ENCODE measurements around the gene TM9SF2.

Gene TM9SF2

DNA sequence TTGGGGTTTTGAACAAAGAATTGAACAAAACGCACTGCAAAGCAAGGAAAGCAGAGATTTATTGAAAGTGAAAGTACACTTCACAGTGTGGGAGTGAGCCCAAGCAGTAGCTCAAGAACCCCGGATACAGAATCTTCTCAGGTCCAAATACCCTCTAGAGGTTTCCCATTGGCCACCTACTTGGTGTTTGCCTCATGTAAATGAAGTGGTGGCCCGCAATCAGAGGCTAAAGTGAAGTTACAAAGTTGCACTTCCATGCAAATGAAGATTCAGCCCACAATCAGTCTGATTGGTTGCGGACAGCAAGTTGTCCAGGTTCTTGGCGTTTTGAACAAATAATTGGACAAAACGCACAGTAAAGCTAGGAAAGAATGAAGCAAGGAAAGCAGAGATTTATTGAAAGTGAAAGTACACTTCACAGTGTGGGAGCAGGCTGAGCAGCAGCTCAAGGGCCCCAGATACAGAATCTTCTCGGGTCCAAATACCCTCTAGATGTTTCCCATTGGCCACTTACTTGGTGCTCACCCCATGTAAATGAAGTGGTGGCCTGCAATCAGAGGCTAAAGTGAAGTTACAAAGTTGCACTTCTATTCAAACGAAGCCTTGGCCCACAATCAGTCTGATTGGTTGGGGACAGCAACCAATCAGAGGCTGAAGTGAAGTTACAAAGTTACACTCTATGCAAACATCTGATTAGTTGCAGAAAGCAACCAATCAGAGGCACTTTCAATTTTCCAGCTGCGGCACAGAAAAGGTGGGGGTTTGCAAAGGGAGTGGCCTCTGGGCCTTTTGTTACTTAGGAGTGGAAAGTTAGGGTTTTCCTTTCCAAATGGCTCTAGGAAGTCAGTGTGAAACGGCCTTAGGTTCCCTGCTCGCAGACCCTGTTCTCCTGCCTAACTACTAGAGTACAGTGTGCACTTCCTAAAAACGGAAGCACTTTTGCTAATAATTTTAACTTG lies 4.8 kb upstream of the TM9SF2 start:
- no peak for DNase-seq

DNA sequence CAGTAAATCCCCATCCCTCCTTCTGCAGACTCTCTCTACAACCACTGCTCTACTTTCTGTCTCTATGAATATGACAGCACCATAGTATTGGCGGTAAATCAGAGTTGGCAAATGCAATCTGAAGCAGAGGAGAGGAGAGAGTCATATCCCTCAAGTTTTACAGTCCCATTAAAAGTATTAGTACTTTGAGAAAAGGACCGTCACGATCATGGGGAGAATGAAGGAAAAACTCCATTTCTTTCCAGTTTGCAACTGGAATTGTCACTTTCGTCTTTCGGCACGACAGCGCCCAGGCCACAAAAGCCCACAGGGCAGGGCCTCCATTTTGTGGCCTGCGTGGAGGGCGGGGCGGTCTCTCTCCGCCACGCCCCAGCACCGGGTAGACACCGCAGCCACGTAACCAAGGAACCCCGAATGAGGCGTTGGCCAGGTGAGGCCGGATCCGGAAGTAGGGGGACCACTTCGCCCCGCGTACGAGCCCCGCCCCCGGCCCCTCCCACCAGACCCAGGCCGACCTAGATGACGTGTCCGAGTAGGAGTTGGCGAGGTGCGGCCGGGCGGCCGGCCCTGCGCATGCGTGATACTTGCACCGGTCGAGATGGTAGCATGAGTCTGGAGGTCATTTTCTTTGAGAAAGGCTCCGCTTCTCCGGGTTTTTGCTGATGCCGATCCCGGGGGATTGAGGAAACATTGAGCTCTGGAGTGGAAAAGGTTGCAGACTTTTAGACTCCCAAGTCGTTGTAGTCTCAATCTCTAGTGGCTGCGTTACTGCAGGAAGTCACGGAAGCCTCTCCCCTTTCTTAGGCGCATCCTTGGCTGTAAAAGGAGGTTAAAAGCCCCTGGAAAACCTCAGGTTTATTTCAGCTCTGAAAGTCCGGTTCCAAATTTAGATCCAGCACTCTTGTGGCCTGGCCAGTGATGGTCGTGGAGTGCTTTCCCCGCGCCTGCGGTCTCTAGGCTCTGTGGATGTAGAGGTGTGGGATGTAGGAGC lies 2.8 kb upstream of the TM9SF2 start:
- peak; percentile 95 for DNase-seq

DNA sequence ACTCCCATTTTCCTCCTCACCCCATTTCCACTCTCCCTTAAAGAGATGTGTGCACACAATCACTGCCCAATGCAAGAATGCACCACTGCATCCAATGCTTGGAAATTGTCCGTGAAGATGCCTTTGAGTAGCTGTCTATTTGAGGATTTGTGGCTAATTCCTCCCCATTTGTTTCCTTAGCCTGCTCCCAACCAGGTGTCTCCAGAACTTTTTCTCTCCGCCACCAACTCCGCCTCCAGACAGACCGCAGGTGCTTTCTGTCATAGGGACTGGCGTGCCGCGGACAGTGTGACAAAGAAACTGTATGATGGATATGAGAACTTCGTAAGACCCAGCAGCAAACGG lies 461 bp upstream of the TM9SF2 start:
- DNase-seq = no peak

DNA sequence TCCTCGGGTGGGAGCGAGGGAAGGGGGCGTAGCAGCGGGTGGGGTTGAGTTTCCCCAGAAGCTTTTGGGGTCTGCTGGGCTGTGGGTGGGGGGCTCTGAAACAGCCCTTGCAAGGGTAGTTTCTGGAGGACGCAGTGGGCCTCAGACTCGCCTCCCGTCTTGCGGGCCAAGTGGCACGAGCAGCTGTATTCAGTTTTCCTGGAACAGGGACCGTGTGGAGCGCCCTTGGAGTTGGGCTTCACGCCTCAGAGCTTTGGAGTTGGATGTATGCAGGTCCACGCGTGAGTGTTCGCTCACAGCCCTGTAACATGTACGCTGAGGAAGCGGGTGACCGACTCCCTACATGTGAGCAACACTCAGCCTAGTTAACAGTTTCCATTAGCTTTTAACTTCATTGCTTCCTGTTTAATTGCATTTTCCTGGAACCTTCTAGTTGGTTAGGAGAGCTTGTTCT lies 603 bp downstream of the TM9SF2 start:
- no peak for DNase-seq

DNA sequence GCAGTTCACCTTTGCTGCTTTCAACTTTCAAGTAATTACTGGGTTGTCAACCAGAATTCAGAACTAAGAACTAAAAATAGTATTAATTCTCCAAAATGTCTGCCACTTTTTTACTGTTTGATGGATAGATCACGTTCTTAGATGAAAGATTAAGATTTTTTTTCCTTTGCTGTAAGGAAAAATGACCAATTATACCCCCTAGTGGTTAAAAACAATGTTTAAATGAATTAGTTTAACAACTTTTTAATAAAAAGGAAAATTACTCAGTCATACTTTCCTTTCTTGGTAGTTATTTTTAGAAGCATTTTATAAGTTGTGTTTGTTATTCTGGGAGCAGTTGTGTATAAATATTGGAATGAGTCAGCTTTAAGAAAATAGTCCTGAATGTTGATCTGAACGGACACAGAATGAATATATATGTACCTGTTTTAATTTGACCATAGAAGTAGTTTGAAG lies 4.6 kb downstream of the TM9SF2 start:
- DNase-seq = no peak

DNA sequence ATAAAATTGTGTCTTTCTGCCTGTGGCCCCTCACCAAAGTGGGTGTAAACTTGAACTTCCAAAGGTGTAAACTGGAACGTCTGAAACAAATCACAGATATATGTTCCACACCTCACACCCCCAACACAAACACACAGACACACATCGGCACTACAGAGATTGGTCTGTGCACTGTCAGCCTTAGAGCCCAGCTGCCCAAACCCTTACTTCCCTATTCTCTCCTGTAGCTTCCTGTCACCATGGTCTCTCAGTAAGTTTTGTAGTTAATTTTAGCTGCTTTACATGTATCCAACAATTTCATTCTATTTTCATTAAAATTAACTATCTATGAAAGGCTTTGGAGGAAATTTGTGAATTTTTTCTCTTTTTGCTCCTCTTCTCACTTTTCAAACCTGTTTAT lies 5.4 kb downstream of the TM9SF2 start:
- no peak for DNase-seq

DNA sequence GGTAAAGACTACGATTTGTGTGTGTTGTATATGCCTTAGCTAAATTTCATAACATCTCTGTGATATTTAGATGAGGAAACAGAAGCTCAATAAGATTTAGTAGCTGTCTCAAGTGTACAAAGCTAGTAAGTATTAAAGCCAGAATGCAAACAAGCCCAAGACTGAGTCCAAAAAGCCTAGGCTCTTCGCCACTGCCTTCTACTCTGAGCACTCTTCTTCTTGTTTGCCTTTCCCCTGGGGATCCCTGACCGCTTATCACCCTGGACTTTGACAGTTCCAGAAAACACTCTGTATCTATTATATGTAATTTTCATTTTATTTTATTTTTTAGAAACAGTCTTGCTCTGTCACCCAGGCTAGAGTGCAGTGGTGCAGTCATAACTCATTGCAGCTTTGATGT lies 5.8 kb downstream of the TM9SF2 start:
- no peak for DNase-seq

DNA sequence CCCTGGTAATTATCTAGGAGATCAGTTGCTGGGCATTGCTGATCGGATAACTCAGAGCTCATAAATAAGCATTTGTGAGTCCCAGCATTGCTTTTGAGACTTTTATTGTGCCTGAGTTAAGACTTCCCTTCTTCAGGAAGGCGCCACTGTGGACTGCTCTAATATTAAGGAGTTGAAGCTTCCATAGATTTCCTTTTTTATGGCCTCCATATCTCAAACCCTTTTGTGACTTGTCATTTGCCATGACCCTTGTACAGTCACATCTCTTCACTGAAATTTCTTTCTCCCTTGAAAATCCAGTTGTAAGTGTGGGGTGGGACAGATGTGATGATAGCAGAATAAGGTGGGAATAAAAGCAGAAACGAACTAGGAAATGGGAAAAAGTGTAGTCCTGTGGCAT lies 6.3 kb downstream of the TM9SF2 start:
- no peak for DNase-seq

DNA sequence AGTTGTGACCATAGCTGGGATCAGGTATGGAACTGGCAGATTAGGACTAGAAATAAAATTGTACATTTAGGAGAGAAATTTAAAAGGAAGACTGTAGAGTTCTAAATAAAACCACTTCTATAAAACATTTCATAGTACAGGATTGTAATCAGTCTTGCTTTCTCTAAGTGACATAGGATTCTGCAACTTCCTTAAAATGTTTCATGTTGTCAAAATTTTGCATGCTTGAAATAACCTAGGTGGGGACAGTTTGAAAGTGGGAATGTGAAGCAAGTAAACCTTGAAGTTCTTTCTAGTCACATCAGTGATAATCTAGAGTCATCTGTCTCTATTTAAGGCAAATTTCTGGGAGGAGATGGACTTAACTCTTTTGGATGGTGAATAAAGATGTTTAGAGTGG lies 6.7 kb downstream of the TM9SF2 start:
- no peak for DNase-seq

DNA sequence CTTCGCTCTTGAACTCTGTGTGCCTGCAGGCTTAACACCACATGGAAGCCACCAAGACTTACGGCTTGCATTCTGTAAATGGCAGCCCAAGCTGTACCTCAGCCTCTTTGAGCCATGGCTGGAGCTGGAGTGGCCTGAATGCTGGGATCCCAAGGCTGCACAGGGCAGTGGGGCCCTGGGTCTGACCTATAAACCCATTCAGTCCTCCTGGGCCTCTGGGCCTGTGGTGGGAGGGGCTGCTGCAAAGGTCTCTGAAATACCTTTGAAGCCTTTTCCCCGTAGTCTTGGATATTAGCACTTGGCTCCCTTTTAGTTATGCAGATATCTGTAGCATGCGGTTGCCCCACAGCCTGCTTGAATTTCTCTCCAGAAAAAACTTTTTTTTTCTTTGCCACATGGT lies 8.2 kb downstream of the TM9SF2 start:
- no peak for DNase-seq

DNA sequence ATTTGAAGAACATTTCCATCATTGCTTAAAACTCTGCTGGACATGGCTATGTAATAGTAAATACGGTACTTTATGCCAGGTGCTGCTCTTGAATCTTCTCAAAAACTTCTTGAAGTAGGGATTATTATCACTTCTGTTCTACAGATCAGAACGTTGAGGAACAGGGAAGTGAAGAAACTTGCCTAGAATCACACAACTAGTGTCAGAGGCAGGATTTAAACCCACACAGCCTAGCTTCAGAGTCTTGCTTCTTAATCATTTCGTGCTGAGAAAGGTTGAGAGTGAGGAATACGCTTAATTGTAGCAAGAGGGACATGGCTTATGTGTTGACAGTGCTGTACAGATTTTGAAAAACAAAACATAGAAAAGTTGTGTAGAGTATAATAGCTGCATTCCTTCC lies 13.5 kb downstream of the TM9SF2 start:
- no peak for DNase-seq

DNA sequence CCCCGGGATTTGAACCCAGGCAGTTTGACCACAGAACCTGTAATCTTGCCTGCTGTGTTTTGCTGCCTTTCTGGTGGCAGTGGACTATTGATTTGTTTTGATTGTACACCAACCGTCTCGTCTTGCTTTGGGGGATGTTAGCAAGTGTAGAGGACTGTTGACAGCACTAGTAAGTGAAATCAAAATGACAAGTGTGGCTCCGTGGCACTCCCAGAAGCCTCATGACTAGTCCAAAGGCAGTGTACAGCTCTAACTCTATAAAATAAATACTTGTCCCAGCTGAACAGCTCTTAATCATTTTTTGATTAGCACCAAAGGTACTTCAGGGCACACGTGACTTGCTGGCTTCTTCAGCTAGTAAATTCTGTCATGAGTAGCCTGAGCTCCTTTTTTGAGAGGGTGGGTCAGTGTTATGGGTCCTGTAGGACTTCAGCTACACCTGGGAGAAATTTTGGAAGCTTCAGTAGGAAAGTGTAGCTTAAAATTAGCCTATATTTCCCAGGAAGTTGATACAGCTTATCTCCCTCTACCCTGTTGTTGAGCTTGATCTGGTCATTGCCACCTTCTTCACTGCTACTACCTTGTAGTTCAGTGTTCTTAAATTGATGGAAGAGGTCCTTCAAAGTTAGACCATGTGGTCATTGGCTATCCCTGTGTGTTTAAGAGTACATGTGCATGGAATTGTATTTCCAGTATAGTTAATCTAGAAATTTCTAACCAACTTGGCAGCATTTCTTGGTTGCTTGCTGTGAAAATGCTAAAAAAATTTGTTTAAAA lies 15.1 kb downstream of the TM9SF2 start:
- no peak for DNase-seq

DNA sequence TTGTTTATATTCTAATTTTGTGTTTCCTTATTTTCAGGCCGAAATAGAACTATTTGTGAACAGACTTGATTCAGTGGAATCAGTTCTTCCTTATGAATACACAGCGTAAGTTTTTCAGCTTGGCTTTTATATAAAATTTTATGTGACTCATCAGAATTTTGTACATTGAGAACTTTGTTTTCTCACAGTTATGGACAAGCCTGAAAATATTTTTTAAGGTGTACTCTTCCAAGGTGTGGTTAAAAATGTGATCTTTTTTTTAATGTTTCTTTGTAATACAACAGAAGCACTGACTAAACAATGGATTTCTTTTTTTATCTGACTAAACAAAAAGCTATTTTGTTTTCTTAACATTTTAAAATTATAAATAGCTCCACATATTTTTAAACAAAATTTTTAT lies 16.3 kb downstream of the TM9SF2 start:
- DNase-seq = no peak

DNA sequence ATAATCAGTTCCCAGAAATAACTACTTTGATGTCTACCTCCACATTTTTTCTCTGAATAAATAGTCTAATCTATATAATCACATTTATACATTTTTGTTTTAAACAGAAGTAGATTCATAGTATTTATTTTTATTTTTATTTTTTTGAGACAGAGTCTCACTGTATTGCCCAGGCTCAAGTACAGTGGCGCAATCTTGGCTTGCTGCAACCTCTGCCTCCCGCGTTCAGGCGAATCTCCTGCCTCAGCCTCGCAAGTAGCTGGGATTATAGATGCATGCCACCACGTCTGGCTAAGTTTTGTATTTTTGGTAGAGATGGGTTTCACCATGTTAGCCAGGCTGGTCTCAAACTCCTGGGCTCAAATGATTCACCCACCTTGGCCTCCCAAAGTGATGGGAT lies 16.7 kb downstream of the TM9SF2 start:
- DNase-seq = no peak

DNA sequence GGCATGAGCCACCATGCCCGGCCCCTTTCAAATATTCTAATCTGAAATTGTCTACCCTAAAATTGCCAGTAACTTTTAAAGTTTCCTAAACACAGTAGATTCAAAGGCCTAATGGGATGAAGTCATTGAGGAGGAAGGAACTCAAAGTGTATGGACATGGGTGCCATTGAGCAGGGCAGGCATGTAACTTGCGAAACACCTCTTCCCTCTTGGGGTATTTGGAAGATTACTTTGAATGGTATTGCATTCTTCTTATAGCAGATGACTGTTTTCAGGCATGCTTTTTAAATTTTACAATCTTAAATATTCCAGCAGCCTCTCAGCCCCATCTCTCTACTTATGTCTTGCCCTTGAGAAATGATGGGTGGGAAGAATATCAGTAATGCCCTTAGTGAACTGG lies 21.0 kb downstream of the TM9SF2 start:
- DNase-seq = no peak

DNA sequence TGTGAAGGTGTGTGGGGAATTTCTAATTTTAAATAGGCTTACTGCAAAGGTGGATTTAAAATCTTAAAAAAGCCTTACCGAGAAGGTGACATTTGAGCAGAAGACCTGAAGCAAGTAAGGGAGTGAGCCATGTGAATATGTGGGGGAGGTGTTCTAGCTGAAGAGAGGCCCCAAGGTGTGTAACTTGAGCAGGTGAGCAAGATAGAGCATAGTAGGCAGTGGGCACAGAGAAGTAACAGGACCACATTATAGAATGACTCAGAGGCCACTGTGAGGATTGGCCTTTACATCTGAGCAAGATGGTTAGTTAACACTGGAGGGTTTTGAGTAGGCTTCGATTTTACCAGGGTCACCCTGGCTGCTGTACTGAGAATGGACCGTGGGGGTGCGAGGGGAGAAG lies 22.6 kb downstream of the TM9SF2 start:
- DNase-seq = no peak

DNA sequence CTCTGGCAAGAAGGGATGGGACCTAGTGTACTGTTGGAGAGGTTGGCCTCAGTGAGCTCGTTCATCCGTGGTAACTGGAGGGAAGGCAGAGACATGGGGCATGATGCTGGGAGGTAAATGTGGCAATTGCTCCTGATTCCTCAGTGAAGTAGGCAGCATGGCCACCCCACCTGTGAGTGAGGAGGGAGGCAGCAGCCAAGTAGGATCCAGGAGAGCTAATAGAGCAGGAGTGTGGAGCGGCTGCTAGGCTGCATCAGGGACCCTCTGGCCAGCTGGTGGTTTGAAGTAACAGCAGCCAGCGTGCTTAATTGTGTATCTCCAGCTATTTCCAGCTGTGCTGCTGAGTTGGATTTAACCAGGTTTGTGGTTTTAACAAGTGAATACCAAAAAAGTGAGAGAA lies 24.7 kb downstream of the TM9SF2 start:
- DNase-seq = no peak

DNA sequence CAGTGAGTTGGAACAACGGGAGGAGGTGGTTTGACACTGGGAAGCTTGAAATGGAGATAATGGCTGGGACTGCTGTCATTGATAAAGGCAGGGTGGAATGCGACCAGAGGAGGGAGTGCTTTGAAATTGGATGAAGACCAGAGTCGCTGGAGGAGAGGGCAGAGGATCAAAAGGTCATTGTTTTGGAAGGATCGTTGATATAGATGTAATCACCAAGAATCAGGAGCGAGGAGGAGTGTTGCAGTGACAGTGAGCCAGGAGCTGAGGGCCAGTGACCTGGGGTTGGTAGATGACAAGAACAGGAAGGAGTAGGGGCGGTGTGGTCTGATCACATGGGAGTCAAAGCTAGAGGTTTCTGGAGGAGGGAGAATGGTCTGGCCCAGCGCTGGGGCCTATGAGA lies 25.3 kb downstream of the TM9SF2 start:
- no peak for DNase-seq

DNA sequence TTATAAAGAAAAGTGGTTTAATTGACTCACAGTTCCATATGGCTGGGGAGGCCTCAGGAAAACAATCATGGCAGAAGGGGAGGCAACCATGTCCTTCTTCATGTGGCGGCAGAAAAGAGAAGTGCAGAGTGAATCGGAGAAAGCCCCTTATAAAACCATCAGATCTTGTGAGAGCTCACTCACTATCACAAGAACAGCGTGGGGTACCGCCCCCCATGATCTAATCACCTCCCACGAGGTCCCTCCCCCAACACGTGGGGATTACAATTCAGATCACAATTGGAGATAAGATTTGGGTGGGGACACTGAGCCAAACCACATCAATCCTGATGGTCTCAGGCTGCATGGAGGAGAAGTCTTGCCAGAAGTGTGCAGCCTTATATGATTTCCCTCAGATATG lies 26.0 kb downstream of the TM9SF2 start:
- DNase-seq = no peak

DNA sequence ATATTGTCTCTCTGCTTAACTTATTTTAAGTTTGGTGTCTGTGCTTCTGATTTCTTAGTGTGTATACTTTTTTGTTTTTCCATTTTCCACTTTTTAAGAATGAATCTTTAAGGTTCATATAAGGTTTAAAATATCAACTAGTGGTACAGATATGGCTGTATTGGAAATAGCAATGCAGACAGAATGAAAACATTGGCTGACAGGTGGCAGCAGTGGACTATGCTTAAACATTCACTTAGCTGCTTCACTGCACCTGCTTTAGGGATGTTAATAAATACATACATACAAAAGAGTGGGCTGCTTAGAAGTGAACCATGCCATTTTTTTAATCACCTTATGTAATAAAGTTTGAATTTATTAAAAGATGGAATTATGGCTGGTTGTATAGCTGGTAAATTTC lies 27.3 kb downstream of the TM9SF2 start:
- DNase-seq = no peak

DNA sequence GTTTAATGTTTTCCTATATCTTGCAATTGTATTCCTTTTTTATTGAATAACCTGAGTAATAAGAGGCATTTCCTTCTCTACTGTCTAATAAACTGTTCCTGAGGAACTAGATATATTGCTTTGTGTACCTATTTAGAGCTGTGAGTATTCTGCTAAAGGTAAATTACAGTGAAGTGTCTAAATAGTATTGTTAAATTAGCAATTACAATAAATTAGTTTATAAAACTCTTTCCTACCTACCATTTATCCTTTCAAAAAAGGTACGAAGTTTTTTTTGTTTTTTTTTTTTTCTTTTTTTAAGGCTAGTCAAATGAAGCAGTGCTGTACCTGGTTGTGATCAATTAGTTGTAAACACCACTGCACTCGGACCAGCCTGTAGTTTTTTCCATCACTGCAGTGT lies 34.8 kb downstream of the TM9SF2 start:
- DNase-seq = no peak

DNA sequence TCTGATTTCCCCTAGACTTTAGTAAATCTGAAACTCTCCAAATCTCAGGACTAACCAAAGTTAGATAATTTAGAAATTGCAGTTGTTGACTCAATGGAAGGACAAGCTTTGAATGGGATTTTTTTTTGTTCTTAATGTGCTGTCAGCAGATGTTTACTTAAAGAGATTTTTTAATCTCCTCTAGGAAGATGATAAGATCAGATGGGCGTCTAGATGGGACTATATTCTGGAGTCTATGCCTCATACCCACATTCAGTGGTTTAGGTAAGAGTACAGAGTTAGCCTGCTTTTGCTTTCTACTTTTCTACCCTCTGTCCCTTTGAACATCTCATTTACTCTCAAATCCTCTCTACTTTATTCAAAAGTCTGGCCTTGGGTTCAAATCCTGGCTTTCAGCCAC lies 39.3 kb downstream of the TM9SF2 start:
- DNase-seq = no peak
